ENCODE measurements around the gene RNF148.
"Not testable (repeated sequence)": the region's sequence is repeated elsewhere in the genome, so short reads cannot be mapped to it uniquely, and the experiment has no call there.

RNF148 gene

GRCh38 chr7:122689346-122690109 lies 13.2 kb downstream of the RNF148 start:
- DNase-seq: no peak

GRCh38 chr7:122688400-122688998 lies 14.2 kb downstream of the RNF148 start:
- DNase-seq: no peak

GRCh38 chr7:122686360-122686878 lies 16.3 kb downstream of the RNF148 start:
- DNase-seq: no peak

- no peak for DNase-seq
These were observed 18.2 kb downstream of the RNF148 start for GRCh38 chr7:122684504-122684903.

GRCh38 chr7:122682815-122683550 lies 19.7 kb downstream of the RNF148 start:
- DNase-seq: no peak

- DNase-seq: not testable (repeated sequence)
These were observed 21.5 kb downstream of the RNF148 start for GRCh38 chr7:122681186-122681585.

- DNase-seq: no peak
These were observed 22.9 kb downstream of the RNF148 start for GRCh38 chr7:122679813-122680212.

GRCh38 chr7:122679269-122679709 lies 23.4 kb downstream of the RNF148 start:
- DNase-seq: not testable (repeated sequence)

- DNase-seq: no peak
These were observed 25.6 kb downstream of the RNF148 start for GRCh38 chr7:122677149-122677548.

GRCh38 chr7:122676466-122676865 lies 26.3 kb downstream of the RNF148 start:
- DNase-seq: no peak

GRCh38 chr7:122675621-122676020 lies 27.1 kb downstream of the RNF148 start:
- no peak for DNase-seq

GRCh38 chr7:122675011-122675410 lies 27.7 kb downstream of the RNF148 start:
- DNase-seq: no peak

- no peak for DNase-seq
These were observed 28.2 kb downstream of the RNF148 start for GRCh38 chr7:122674502-122674901.

GRCh38 chr7:122673951-122674350 lies 28.8 kb downstream of the RNF148 start:
- no peak for DNase-seq

GRCh38 chr7:122672536-122672935 lies 30.2 kb downstream of the RNF148 start:
- DNase-seq: no peak

- DNase-seq: no peak
These were observed 39.0 kb downstream of the RNF148 start for GRCh38 chr7:122663733-122664132.

GRCh38 chr7:122658856-122659255 lies 43.9 kb downstream of the RNF148 start:
- no peak for DNase-seq

- DNase-seq: no peak
These were observed 49.0 kb downstream of the RNF148 start for GRCh38 chr7:122653685-122654084.

GRCh38 chr7:122652876-122653275 lies 49.8 kb downstream of the RNF148 start:
- no peak for DNase-seq
